GM18867 (cell line): ENCODE data around the gene MMP2.

ENCODE experiments used
- ATAC-seq: cut with Tn5 transposase; IDR thresholded peaks from one replicate; pipeline ENCODE4 v1.9.1; 2021; ENCODE audit warnings: mild to moderate bottlenecking, moderate library complexity; ENCODE audit not compliant: unreplicated experiment

The MMP2 gene

DNA sequence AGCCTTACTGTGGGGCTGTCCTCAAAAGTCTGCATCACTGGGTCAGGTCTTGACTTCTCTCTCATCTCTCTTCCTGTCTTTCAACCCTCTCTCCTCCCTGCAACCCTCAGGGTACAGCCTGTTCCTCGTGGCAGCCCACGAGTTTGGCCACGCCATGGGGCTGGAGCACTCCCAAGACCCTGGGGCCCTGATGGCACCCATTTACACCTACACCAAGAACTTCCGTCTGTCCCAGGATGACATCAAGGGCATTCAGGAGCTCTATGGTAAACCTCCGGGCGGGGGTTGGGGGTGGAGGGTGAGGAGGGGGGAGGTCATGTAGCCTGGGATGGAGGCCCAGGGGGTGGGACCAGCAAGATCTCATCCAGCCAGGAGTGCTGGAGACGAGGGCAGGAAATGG lies 12.7 kb downstream of the MMP2 start:
- ATAC-seq: no peak

GRCh38 chr16:55492756-55493380 lies 13.9 kb downstream of the MMP2 start:
- no peak for ATAC-seq

DNA sequence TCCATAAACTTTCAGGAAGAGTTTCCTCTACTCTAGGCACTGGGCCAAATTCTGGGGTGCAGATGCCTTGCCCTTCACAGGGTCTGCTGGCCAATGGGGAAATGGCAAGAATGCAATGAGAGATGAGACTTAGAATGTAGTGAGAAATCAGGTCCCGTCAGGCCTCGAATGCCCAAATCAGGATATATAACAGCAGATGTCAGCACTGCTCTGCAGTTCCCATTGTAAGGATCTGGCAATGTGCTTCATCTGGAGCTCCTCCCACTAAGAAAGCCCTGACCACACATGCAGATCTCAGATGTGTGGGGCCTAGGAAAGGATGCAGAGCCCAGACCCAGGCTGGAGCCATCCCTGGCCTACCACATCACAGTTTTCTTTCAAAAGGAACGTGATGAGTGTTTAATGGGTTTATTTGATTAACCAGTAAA lies 16.0 kb downstream of the MMP2 start:
- ATAC-seq: no peak

DNA sequence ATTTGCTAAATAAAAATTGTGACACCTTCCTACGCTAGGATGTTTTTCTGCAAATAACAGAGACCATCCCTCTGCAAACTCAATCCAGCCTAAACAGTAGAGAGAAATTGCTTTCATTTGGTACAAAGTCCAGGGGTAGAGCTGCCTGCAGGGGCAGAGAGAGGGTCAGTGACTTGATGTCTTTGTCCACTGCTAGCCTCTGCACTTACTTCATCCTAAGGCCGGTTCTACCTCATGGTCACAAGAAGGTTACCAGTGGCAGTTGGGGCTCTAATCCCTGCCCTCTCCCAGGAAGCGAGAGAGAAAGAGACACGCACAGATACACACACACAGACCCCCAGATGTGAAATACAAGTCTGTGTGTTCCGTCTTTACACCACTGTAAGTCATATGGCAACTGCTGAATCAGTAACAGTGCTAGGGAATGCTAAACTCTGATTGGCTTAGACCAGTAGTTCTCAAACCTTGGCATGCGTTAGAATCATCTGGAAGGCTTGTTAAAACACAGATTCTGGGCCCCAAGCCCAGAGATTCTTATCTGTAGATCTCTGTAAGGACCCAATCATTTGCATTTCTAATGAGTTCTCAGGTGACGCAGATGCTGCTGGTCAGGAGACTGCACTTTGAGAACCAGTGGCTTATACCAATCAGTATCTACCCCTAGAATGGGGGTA lies 16.8 kb downstream of the MMP2 start:
- no peak for ATAC-seq

DNA sequence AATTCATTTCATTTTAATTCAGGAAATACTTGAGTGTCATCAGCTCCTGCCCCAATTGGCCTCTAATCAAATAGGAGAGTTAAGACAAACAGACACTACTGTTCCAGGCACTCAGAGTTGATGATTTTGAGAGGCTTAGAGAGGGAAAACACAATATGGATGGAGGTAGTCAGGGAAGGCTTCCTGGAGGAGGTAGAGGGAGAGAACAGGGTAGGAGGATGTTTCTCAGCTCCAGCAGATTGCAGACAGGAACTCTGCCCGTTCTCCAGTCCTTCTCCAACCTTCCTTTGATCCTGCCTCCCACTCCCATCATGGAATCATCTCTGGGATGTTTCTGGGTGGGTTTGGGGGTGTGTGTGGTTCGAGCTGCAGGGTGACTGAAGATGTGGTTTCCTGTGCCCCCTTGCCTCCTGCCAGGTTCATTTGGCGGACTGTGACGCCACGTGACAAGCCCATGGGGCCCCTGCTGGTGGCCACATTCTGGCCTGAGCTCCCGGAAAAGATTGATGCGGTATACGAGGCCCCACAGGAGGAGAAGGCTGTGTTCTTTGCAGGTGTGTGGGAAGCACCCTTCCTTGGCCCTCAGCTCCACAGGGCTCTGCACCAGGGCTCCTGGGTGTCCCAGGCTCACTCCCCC lies 17.6 kb downstream of the MMP2 start:
- ATAC-seq: no peak

- ATAC-seq: no peak
Measured at GRCh38 chr16:55497558-55497957, 18.6 kb downstream of the MMP2 start.

DNA sequence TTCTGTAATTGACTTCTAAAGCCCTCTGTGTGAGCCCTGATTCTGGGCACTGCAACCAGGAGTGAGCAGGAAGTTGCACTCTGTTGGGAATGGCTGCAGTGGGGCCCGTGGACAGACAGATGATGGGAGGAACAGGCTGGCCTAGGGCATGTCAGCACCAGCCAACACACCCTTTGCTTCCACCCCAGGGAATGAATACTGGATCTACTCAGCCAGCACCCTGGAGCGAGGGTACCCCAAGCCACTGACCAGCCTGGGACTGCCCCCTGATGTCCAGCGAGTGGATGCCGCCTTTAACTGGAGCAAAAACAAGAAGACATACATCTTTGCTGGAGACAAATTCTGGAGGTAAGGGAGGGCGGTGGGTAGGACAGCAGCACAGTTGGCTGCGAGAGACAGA lies 19.1 kb downstream of the MMP2 start:
- no peak for ATAC-seq

DNA sequence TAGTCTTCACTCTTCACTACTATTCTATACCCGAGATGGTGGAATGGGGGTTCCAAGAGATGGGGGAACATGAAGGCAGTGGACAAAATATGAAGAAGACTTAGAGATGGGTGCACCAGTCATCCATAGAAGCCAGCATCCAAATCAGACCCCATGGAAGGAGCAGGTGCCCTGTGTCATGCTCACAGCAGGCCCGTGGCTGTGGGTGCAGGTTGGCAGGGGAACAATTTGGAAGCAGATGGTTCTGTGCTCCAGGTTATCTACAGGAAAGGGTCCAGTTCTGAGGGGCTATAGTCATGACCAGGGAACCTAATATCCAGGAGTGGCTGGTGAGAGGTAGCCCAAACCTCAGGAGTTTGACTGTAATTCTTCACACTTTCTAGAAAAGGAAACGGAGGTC lies 20.3 kb downstream of the MMP2 start:
- no peak for ATAC-seq

DNA sequence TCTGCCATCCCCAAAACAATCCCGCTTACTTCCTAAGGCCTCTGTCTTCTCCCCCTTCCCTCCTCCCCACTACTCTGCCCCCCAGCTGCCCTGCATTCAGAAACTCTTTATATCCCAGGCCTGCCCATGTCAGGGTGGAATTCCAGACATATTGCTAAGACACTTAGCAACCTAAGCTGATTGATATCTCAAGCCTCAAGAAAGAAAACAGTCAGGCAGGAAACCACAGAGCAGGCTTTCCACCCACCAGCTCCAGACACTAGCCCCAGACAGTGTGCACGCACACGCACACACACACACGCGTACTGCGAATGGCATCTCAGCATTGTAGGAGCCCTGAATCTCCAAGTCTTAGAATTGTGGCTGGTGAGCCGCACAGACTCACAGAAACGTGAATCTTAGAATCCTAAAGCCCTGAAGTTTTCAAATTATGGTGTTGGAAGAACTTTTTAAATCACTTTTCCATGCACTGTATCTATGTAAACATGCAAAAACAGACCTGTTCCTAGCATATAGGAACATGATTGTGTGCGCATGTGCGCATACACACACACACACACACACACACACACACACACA lies 21.0 kb downstream of the MMP2 start:
- ATAC-seq: no peak

DNA sequence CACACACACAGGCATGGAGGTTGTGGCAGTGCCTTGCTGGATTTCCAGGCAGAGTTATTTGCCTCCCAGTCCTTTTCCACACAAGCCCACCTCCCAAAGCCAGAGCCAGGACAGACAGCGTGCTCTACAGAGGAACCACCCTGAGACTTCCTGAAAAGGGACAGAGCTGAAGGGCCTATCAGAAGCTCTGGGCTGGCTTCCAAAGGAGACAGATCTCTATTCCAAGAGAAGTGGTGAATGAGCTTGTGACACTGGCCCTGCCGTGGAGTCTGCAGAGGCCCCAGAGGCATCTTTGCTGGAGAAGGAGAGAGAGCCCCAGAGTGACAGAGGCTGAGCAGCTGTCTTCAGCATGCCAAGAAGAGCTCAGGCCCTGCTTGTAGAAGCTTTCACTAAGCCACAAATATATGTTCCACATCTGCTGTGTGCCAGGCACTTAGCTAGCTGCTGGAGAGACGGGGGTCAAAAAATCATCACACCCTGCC lies 21.6 kb downstream of the MMP2 start:
- no peak for ATAC-seq

DNA sequence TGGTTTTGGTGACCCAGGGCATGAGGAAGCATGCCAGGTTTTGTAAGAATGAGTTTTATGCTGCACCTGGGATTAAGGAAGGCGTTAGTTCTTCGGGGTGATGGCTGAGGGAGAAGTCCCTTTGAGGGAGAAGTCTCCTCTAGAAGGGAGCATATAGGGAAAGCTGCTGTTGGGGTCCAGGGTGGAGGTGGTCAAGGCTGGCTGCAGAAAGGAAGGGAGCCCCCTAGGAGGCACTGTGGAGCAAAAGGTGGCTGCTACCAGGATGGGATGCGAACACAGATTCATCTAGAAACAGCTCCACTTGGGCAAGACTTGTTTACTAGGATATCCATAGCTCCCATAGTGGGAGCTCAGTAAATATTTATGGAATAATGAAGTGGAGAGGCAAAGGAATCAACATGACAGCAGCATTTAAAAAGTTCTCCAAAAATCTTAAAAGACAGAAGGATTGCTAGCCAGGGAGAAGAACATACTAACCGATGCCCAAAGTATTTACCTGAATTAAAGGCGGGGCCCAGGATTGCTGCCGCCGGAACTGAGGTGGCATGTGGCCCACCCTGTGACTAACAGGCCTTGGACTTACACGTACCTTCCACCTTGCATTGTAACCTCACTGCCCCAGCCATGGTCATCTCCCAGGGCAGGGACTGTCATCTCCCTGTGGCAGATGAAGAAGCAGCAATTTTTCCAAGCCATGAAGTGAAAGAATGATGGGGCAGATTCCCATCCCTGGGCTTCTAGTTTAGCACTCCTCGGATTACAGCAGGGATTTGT lies 22.7 kb downstream of the MMP2 start:
- ATAC-seq: no peak

DNA sequence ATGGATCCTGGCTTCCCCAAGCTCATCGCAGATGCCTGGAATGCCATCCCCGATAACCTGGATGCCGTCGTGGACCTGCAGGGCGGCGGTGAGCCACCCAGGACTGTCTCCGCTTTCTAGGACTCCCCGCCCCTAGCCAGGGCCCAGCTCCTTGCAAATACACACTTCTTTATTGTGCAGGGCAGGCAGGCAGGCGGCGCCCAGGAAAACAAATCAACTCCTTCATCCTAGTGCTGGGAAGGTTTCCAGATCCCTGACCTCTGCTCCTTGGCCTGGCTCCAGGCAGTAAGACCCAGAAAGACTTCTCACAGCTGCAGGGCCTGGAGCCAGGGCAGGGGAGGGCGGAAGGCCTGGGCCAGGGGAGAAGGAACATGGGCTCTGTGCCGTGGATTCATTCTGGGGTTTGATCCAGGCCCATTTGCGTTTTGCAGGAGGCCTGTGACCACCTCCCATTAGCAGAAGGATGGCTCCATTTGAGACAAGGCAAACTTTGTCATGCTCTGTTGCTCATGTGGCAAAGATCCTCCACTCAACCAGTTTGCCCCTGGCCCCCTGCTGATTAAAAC lies 23.9 kb downstream of the MMP2 start:
- ATAC-seq: no peak

GRCh38 chr16:55503726-55504550 lies 24.9 kb downstream of the MMP2 start:
- ATAC-seq: no peak

DNA sequence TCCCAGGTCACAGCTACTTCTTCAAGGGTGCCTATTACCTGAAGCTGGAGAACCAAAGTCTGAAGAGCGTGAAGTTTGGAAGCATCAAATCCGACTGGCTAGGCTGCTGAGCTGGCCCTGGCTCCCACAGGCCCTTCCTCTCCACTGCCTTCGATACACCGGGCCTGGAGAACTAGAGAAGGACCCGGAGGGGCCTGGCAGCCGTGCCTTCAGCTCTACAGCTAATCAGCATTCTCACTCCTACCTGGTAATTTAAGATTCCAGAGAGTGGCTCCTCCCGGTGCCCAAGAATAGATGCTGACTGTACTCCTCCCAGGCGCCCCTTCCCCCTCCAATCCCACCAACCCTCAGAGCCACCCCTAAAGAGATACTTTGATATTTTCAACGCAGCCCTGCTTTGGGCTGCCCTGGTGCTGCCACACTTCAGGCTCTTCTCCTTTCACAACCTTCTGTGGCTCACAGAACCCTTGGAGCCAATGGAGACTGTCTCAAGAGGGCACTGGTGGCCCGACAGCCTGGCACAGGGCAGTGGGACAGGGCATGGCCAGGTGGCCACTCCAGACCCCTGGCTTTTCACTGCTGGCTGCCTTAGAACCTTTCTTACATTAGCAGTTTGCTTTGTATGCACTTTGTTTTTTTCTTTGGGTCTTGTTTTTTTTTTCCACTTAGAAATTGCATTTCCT lies 26.5 kb downstream of the MMP2 start:
- no peak for ATAC-seq

GRCh38 chr16:55506083-55506482 lies 27.1 kb downstream of the MMP2 start:
- ATAC-seq: no peak

- ATAC-seq: no peak
Measured at GRCh38 chr16:55506708-55507107, 27.7 kb downstream of the MMP2 start.

- ATAC-seq: no peak
Measured at GRCh38 chr16:55508271-55508921, 29.4 kb downstream of the MMP2 start.

DNA sequence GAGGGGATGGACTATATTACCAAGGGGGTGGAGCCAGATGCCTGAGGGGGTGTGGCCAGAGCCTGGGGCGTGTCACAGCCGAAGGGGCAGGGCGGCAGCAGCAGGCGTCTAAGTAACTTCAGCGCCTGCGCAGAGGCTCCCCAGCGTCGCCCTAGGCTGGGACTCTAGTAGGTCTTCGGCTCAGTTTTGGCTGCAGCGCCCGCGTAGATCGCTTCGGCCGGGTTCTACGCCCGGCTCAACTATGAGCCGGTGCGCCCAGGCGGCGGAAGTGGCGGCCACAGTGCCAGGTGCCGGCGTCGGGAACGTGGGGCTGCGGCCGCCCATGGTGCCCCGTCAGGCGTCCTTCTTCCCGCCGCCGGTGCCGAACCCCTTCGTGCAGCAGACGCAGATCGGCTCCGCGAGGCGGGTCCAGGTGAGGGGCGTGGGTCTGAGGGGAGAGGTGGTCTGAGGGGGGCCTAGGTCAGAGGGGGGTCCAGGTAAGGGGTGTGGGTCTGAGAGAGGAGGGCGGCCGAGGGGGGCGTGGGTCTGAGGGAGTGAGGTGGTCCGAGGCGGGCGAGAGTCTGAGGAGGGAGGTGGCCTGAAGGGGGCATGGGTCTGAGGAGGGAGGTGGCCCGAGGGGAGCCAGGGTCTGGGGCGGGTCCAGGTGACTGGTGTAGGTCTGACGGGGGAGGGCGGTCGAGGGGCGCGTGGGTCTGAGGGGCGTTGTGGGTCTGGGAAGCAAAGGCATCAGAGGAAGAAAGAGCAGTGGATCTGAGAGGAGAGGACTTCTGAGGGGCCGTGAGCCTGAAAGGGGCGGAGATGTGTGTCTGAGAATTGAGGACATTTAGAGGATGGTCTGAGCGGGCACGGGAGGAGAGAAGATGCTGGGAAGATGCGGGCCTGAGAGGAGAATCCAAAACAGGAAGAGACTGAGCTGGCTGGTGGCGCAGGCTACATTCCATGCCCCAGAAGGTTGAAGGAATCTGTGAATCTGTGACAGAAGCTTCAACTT lies 30.2 kb downstream of the MMP2 start, which contains the start of gene LPCAT2:
LPCAT2 (plus strand) TSS at position 132 of the 991 bp plus-strand sequence; CDS start at position 242, 110 bp downstream.
- peak; percentile 47 for ATAC-seq
